Measurements from ENCODE around the gene CENPX.

CENPX gene

GRCh38 chr17:82021900-82022309 lies 773 bp downstream of the CENPX start:
- no peak for DNase-seq

GRCh38 chr17:82021107-82021899 lies 1.4 kb downstream of the CENPX start:
- peak; percentile 63 to 64 for DNase-seq

GRCh38 chr17:82020572-82021106 lies 2.0 kb downstream of the CENPX start:
- no peak for DNase-seq

GRCh38 chr17:82019690-82020571 lies 2.7 kb downstream of the CENPX start:
- peak; percentile 58 to 59 for DNase-seq

GRCh38 chr17:82018989-82019689 lies 3.5 kb downstream of the CENPX start:
- DNase-seq = no peak

GRCh38 chr17:82018152-82018988 lies 4.3 kb downstream of the CENPX start:
- no peak for DNase-seq

- DNase-seq = no peak
These were observed 5.0 kb downstream of the CENPX start for GRCh38 chr17:82017612-82018151.

- no peak for DNase-seq
These were observed 5.7 kb downstream of the CENPX start for GRCh38 chr17:82016875-82017459.

- no peak for DNase-seq
These were observed 6.4 kb downstream of the CENPX start for GRCh38 chr17:82016061-82016874.

- DNase-seq = no peak
These were observed 7.2 kb downstream of the CENPX start for GRCh38 chr17:82015311-82015971.

GRCh38 chr17:82014971-82015310 lies 7.7 kb downstream of the CENPX start:
- no peak for DNase-seq

- no peak for DNase-seq
These were observed 8.2 kb downstream of the CENPX start for GRCh38 chr17:82014432-82014831.

- no peak for DNase-seq
These were observed 8.8 kb downstream of the CENPX start for GRCh38 chr17:82013772-82014321.

- DNase-seq = no peak
These were observed 9.3 kb downstream of the CENPX start for GRCh38 chr17:82013341-82013740.

- no peak for DNase-seq
These were observed 9.9 kb downstream of the CENPX start for GRCh38 chr17:82012640-82013295.

- no peak for DNase-seq
These were observed 10.4 kb downstream of the CENPX start for GRCh38 chr17:82012261-82012639.

GRCh38 chr17:82011617-82012187 lies 11.0 kb downstream of the CENPX start:
- no peak for DNase-seq

GRCh38 chr17:82010575-82011525 lies 11.8 kb downstream of the CENPX start:
- DNase-seq = no peak
